ENCODE results near the gene ZNF556. TPM values are rescaled to one million over a fixed set of nuclear protein-coding genes. Genes with fewer than 3 reads are reported as not detected.

Gene ZNF556
- total RNA-seq, 2 donors from 2014 or later = 0.49 TPM; not detected in 1

- TF ChIP-seq, protein P1, sequence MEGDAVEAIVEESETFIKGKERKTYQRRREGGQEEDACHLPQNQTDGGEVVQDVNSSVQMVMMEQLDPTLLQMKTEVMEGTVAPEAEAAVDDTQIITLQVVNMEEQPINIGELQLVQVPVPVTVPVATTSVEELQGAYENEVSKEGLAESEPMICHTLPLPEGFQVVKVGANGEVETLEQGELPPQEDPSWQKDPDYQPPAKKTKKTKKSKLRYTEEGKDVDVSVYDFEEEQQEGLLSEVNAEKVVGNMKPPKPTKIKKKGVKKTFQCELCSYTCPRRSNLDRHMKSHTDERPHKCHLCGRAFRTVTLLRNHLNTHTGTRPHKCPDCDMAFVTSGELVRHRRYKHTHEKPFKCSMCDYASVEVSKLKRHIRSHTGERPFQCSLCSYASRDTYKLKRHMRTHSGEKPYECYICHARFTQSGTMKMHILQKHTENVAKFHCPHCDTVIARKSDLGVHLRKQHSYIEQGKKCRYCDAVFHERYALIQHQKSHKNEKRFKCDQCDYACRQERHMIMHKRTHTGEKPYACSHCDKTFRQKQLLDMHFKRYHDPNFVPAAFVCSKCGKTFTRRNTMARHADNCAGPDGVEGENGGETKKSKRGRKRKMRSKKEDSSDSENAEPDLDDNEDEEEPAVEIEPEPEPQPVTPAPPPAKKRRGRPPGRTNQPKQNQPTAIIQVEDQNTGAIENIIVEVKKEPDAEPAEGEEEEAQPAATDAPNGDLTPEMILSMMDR (IDR thresholded peaks at IDR 0.05) = no peak
- no peak for DNase-seq (ENCODE audit: low spot score)
- Histone ChIP-seq H3K27me3 (replicated peaks; ENCODE audit: insufficient read depth) (no peaks in the 10 kb centered on the region), H3K36me3 (no peaks in the 10 kb centered on the region), H3K9me3 (no peaks in the 10 kb centered on the region), H3K4me3 (no peak overlapping the region), H3K27ac (no peak overlapping the region), H3K4me1 (ENCODE audit: control insufficient read depth in 1 of 2, low read depth in 2 of 2) (peaks cover under 1 to 3% of the 10 kb centered on the region in 2 donors)
- ATAC-seq (ENCODE audit: insufficient number of reproducible peaks, low FRiP score, low read depth) = no peak
Observed at GRCh38 chr19:2906631-2907195, 39.6 kb downstream of the ZNF556 start.

GRCh38 chr19:2912306-2912705, 45.2 kb downstream of the ZNF556 start:
- Histone ChIP-seq H3K9me3 (no peaks in the 10 kb centered on the region), H3K4me3 (no peak overlapping the region), H3K27me3 (replicated peaks; ENCODE audit: insufficient read depth) (no peaks in the 10 kb centered on the region), H3K36me3 (peaks cover 7% of the 10 kb centered on the region), H3K4me1 (ENCODE audit: control insufficient read depth in 1 of 2, low read depth in 2 of 2) (no peaks in the 10 kb centered on the region), H3K27ac (no peak overlapping the region)
- TF ChIP-seq, protein P1 (IDR thresholded peaks at IDR 0.05) = no peak
- DNase-seq (ENCODE audit: low spot score) = no peak
- ATAC-seq (ENCODE audit: insufficient number of reproducible peaks, low FRiP score, low read depth) = no peak

GRCh38 chr19:2917275-2918184, 50.4 kb downstream of the ZNF556 start:
- no peaks in the 10 kb centered on the region for H3K4me1 ChIP-seq (ENCODE audit: control insufficient read depth in 1 of 2, low read depth in 2 of 2)
- H3K27me3 ChIP-seq (replicated peaks; ENCODE audit: insufficient read depth) = no peaks in the 10 kb centered on the region
- H3K4me3 ChIP-seq = no peak overlapping the region
- H3K27ac ChIP-seq = no peak overlapping the region
- ATAC-seq (ENCODE audit: insufficient number of reproducible peaks, low FRiP score, low read depth) = no peak
- peaks cover 19% of the 10 kb centered on the region for H3K36me3 ChIP-seq
- no peak for DNase-seq (ENCODE audit: low spot score)
- TF ChIP-seq, protein P1 (IDR thresholded peaks at IDR 0.05) = no peak
- H3K9me3 ChIP-seq = no peaks in the 10 kb centered on the region

- Histone ChIP-seq H3K9me3 (no peaks in the 10 kb centered on the region), H3K36me3 (peaks cover 6% of the 10 kb centered on the region), H3K4me3 (no peak overlapping the region), H3K4me1 (ENCODE audit: control insufficient read depth in 1 of 2, low read depth in 2 of 2) (no peaks in the 10 kb centered on the region), H3K27me3 (replicated peaks; ENCODE audit: insufficient read depth) (no peaks in the 10 kb centered on the region), H3K27ac (no peak overlapping the region)
- DNase-seq (ENCODE audit: low spot score) (no peak), ATAC-seq (ENCODE audit: insufficient number of reproducible peaks, low FRiP score, low read depth) (no peak)
- TF ChIP-seq, protein P1 (IDR thresholded peaks at IDR 0.05) = no peak
Observed at GRCh38 chr19:2922987-2923386, 55.9 kb downstream of the ZNF556 start.

DNA sequence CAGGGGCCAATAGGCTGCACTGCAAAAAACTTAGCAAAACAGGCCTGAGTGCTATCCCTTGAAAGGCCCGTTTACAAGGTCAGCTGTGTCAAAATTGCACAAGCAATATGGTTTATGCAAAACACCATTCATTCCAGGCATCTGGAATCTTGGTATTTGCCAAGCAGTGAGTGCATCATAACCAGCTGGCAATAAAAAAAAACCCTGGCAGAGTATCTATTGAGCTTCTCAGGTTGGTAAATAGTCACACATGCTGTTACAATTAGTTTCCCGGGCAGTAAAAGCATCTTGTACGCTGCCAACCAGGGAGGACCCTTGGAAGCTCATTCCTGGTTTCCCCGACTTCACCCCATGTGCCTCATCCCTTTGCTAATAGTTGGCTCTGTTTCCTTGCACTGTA, 56.4 kb downstream of the ZNF556 start:
- peaks cover 6% of the 10 kb centered on the region for H3K36me3 ChIP-seq
- no peak overlapping the region for H3K27ac ChIP-seq

More for the DNA sequence above, 56.4 kb downstream of the ZNF556 start:
- Histone ChIP-seq H3K4me1 (ENCODE audit: control insufficient read depth in 1 of 2, low read depth in 2 of 2) (no peaks in the 10 kb centered on the region), H3K4me3 (no peak overlapping the region), H3K9me3 (no peaks in the 10 kb centered on the region), H3K27me3 (replicated peaks; ENCODE audit: insufficient read depth) (no peaks in the 10 kb centered on the region)
- DNase-seq (ENCODE audit: low spot score) = no peak
- no peak for ATAC-seq (ENCODE audit: insufficient number of reproducible peaks, low FRiP score, low read depth)
- TF ChIP-seq, protein P1 (IDR thresholded peaks at IDR 0.05) = no peak

Measured in thoracic aorta (tissue), 2 donors.